Loucy (cell line): ENCODE measurements around the gene PHYKPL.

Experiments used
- EZH2phosphoT487 ChIP-seq: fragments of 200-600 bp; IDR thresholded peaks from 2 replicates; pipeline ENCODE4 v1.6.1; 2018; ENCODE audit warnings: antibody characterized with exemption, mild to moderate bottlenecking, moderate library complexity, borderline replicate concordance
- TF ChIP-seq, protein P1 (sequence below): fragments of 200-600 bp; sonication (generic); conservative IDR thresholded peaks from 2 replicates; pipeline ENCODE4 v1.5.1; 2014; ENCODE audit warnings: mild to moderate bottlenecking, antibody characterized with exemption, low read length

- TF ChIP-seq, protein P1, sequence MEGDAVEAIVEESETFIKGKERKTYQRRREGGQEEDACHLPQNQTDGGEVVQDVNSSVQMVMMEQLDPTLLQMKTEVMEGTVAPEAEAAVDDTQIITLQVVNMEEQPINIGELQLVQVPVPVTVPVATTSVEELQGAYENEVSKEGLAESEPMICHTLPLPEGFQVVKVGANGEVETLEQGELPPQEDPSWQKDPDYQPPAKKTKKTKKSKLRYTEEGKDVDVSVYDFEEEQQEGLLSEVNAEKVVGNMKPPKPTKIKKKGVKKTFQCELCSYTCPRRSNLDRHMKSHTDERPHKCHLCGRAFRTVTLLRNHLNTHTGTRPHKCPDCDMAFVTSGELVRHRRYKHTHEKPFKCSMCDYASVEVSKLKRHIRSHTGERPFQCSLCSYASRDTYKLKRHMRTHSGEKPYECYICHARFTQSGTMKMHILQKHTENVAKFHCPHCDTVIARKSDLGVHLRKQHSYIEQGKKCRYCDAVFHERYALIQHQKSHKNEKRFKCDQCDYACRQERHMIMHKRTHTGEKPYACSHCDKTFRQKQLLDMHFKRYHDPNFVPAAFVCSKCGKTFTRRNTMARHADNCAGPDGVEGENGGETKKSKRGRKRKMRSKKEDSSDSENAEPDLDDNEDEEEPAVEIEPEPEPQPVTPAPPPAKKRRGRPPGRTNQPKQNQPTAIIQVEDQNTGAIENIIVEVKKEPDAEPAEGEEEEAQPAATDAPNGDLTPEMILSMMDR: no peak
- TF ChIP-seq EZH2phosphoT487: no peak
Observed at GRCh38 chr5:178213003-178213461, 19.6 kb downstream of the PHYKPL start.
